Colonic mucosa (tissue), 4 donors: ENCODE results near the gene NOS1AP. TPM values are rescaled to one million over a fixed set of nuclear protein-coding genes. Genes with fewer than 3 reads are reported as not detected.
A peak's percentile ranks its signal among the peaks of the same experiment; 100 is the strongest.

Experiments
- DNase-seq: peaks from one replicate; pipeline ENCODE4 v3.0.0-alpha.2; 2020
- H3K27ac ChIP-seq: fragments of 200-600 bp; one replicate; pipeline ENCODE4 v1.8.0; 2021
- H3K27me3 ChIP-seq: fragments of 200-600 bp; one replicate; pipeline ENCODE4 v1.8.0; 2021
- H3K36me3 ChIP-seq: fragments of 200-600 bp; one replicate; pipeline ENCODE4 v1.8.0; 2021
- H3K4me1 ChIP-seq: fragments of 200-600 bp; one replicate; pipeline ENCODE4 v1.8.0; 2021; ENCODE audit warnings: mild to moderate bottlenecking
- H3K4me3 ChIP-seq: fragments of 200-600 bp; one replicate; pipeline ENCODE4 v1.8.0; 2021
- H3K9ac ChIP-seq, 2 donors: one replicate each; pipeline ENCODE4 v1.7.0; 2013; ENCODE audit warnings: control low read depth in 2 of 2, low read depth in 2 of 2, low read length in 2 of 2
- H3K9me3 ChIP-seq: fragments of 200-600 bp; one replicate; pipeline ENCODE4 v1.8.0; 2021
- CTCF ChIP-seq: fragments of 200-600 bp; IDR thresholded peaks from one replicate; pipeline ENCODE4 v1.8.0; 2022; ENCODE audit warnings: antibody characterized with exemption, mild to moderate bottlenecking
- intact Hi-C: fragments of 100-400 bp; cut with DNase I; formaldehyde crosslinking; loops from one replicate; pipeline ENCODE4 v1.14.1; 2022
- total RNA-seq, 2 donors: library from RNA; stranded (reverse); fragmentation: NEBNext Ultra II Directional in 1 of 2; extraction: Animal tissue kit (Norgen Biotek cat#: 25700) in 1 of 2; gene quantifications; one replicate each; pipeline ENCODE4 v1.2.1, GENCODE V29; 2021
- donor health status: healthy.
- donor health status: DM: no; HTN: no; CAD: no.
- donor health status: DM: no; HTN: no; CAD: no.

NOS1AP gene
- total RNA-seq, 2 donors from 2014 or later: 9.0 to 14.4 TPM

GRCh38 chr1:162158624-162159271, 89.3 kb downstream of the NOS1AP start:
- Histone ChIP-seq H3K4me1 (no peaks in the 10 kb centered on the region), H3K36me3 (no peaks in the 10 kb centered on the region), H3K27me3 (no peaks in the 10 kb centered on the region), H3K9ac (peak overlapping the region in 1 of 2 donors; percentile 43), H3K27ac (peak overlapping the region; percentile 27), H3K9me3 (no peaks in the 10 kb centered on the region), H3K4me3 (no peak overlapping the region)
- no peak for TF ChIP-seq CTCF
- DNase-seq: peak; percentile 57
- intact Hi-C loops: no loop called here

- Histone ChIP-seq H3K27me3 (no peaks in the 10 kb centered on the region), H3K9ac (no peak overlapping the region), H3K36me3 (no peaks in the 10 kb centered on the region), H3K4me1 (no peaks in the 10 kb centered on the region), H3K27ac (peak overlapping the region; percentile 27), H3K4me3 (no peak overlapping the region), H3K9me3 (no peaks in the 10 kb centered on the region)
- TF ChIP-seq CTCF: no peak
- intact Hi-C loops: no loop called here
- peak; percentile 73 for DNase-seq
Observed at GRCh38 chr1:162159515-162159914, 90.0 kb downstream of the NOS1AP start.

- intact Hi-C loops: no loop called here
- no peak for TF ChIP-seq CTCF
Observed at GRCh38 chr1:162161916-162162550, 92.5 kb downstream of the NOS1AP start.

GRCh38 chr1:162165528-162165927, 96.0 kb downstream of the NOS1AP start:
- DNase-seq: no peak
- H3K4me1 ChIP-seq: no peaks in the 10 kb centered on the region
- H3K4me3 ChIP-seq: no peak overlapping the region
- no peak overlapping the region for H3K27ac ChIP-seq
- no peaks in the 10 kb centered on the region for H3K9me3 ChIP-seq
- no peak for TF ChIP-seq CTCF
- intact Hi-C loops: no loop called here
- no peaks in the 10 kb centered on the region for H3K27me3 ChIP-seq
- no peaks in the 10 kb centered on the region for H3K36me3 ChIP-seq
- no peak overlapping the region for H3K9ac ChIP-seq

More at GRCh38 chr1:162161916-162162550, 92.5 kb downstream of the NOS1AP start:
- Histone ChIP-seq H3K36me3 (no peaks in the 10 kb centered on the region), H3K9ac (no peak overlapping the region), H3K4me3 (no peak overlapping the region), H3K4me1 (no peaks in the 10 kb centered on the region), H3K27me3 (no peaks in the 10 kb centered on the region), H3K9me3 (no peaks in the 10 kb centered on the region), H3K27ac (no peak overlapping the region)
- no peak for DNase-seq

- no peak for DNase-seq
Observed at GRCh38 chr1:162166917-162167615, 97.6 kb downstream of the NOS1AP start.

More at GRCh38 chr1:162166917-162167615, 97.6 kb downstream of the NOS1AP start:
- Histone ChIP-seq H3K9ac (no peak overlapping the region), H3K4me1 (no peaks in the 10 kb centered on the region), H3K9me3 (no peaks in the 10 kb centered on the region), H3K27me3 (no peaks in the 10 kb centered on the region), H3K4me3 (no peak overlapping the region), H3K36me3 (no peaks in the 10 kb centered on the region), H3K27ac (no peak overlapping the region)
- intact Hi-C loops: no loop called here
- no peak for TF ChIP-seq CTCF
